KBM-7 (cell line): ENCODE results near the gene TDP2.
A peak's percentile ranks its signal among the peaks of the same experiment; 100 is the strongest.
"Not testable (repeated sequence)": the region's sequence is repeated elsewhere in the genome, so short reads cannot be mapped to it uniquely, and the experiment has no call there.

Experiments
- DNase-seq: peaks from one replicate; pipeline ENCODE4 v3.0.0-alpha.2; 2015
- in situ Hi-C: fragments of 300-500 bp; cut with MboI; formaldehyde crosslinking; loops from 2 replicates; pipeline ENCODE4 v1.14.3; 2020; ENCODE audit warnings: low sequenced_read_pairs, low pct_unique_long_range_greater_than_20kb, mixed read lengths

TDP2 gene

GRCh38 chr6:24658573-24659560 is 7.8 kb downstream of the TDP2 start:
- DNase-seq = no peak
- in situ Hi-C loops = no loop called here

DNA sequence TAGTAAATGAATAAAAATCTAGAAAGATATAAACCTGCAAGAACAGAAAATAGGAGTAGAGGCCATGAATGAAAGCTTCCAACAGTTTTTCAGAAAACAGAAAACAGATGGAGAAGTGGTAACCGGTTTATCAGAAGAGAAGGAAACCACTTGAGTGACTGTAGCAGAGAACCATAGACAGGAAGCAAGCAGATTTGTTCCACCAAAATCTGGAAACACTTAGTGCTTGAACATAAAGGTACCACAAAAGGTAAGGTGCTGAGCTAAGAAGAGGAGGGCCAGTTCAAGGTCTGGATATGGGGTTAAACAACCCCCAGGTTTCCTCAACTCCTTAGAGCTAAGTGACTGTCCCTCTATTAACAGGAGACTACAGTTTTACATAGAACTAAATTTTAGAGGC is 11.5 kb downstream of the TDP2 start:
- DNase-seq = no peak
- in situ Hi-C loops = no loop called here

DNA sequence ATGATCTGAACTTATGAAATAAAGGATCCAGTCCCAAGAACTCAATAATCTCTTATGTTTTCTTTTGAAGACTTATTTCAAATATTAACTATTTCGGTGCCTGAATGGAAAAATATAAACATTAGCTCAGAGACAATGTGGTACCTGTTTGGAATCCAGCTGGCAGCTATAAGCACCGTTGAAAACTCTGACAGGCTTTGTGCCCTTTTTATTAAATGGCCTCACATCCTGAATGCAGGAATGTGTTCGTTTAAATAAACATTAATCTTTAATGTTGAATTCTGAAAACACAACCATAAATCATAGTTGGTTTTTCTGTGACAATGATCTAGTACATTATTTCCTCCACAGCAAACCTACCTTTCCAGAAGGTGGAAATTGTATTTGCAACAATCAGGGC is 16.3 kb downstream of the TDP2 start:
- in situ Hi-C loops = no loop called here
- no peak for DNase-seq

- peak; percentile 41 for DNase-seq
- in situ Hi-C loops = no loop called here
These were observed 17.0 kb downstream of the TDP2 start for GRCh38 chr6:24649691-24650090.

GRCh38 chr6:24648276-24648675 is 18.4 kb downstream of the TDP2 start:
- in situ Hi-C loops = no loop called here
- DNase-seq = no peak

DNA sequence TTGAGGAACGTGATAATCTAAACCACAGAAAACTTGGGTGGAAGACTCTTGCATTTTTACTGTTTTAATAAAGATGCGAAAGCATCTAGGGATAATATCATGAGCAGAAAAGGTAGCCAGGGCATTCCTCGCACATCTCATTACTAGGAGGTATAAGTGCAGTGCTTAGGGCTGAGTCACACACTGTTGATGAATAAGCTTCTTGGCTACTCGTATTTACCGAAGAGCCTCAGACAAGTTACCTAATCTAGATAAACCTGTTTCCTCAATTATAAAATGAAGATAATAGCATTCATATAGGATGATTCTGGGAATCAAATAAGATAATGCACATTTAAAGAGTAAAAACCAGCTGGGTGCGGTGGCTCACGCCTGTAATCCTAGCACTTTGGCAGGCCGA is 19.9 kb downstream of the TDP2 start:
- DNase-seq = no peak
- in situ Hi-C loops = no loop called here

GRCh38 chr6:24644377-24644776 is 22.3 kb downstream of the TDP2 start:
- DNase-seq = no peak
- in situ Hi-C loops = no loop called here

- no peak for DNase-seq
- in situ Hi-C loops = no loop called here
These were observed 22.8 kb downstream of the TDP2 start for GRCh38 chr6:24643920-24644319.

DNA sequence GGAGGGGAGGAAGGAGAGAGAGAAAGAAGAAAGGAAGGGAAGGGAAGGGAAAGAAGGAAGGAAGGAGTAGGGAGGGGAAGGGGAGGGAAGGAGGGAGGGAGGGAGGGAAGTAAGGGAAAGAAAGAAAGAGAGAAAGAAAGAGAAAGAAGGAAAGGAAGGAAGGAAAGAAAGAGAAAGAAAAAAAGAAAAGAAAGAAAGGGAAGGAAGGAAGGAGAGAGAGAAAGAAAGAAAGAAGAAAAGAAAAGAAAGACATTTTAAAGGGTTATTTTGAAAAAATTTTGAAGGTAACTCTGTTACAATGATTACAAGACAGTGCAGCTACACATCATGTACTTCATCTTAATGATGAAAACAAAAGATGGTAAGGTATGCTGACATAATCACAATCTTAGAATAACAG is 24.6 kb downstream of the TDP2 start:
- in situ Hi-C loops = no loop called here
- no peak for DNase-seq

DNA sequence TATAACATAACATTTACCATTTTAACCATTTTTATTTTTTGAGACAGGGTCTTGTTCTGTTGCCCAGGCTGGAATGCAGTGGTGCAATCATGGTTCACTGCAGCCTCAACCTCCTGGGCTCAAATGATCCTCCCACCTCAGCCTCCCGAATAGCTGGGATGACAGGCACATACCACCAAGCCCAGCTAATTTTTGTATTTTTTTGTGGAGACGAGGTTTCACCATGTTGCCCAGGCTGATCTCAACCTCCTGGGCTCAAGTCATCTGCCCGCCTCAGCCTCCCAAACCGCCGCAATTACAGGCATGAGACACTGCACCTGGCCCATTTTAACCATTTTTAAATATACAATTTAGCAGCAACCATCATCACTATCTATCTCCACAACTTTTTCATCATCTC is 26.1 kb downstream of the TDP2 start:
- DNase-seq, in situ Hi-C loops: not testable (repeated sequence)

DNA sequence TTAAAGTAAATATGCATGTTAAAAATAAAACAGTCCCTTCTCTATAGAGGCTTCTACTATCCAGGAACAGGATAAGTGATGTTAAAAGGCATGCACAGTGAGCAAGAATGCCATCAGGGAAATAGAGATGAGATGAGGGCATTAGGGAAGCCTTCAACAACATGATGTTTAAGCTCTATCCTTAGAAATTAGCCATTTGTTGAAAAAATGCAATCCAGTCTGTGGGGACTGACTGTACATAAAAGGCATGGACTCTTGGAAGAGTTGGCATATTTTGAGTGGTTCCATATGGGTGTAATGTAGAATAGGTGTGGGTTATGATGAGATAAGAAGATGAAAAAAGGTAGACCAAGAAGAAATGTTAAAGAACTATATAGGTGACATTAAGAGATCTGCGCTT is 26.5 kb downstream of the TDP2 start:
- no peak for DNase-seq
- in situ Hi-C loops = no loop called here

DNA sequence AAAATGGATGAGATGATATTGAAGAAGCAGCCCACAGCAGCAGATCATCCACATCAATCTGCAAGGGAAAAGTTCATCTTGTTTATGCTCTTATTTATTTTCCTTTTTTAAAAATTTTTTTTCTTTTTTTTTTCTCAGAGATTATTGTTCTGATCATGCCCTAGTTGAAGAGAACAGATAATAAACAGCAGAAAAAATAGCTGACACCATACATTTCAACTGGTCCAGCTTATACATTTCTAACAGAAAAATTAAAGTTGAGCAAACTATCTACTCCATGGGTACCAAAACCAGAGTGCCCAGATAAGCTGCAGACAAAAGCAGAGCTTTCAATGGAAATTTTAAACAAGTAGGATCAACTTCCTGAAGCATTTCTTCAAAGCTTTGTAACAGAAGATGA is 30.0 kb downstream of the TDP2 start:
- DNase-seq = no peak
- in situ Hi-C loops = no loop called here

GRCh38 chr6:24632573-24632972 is 34.1 kb downstream of the TDP2 start:
- in situ Hi-C loops = no loop called here
- no peak for DNase-seq

DNA sequence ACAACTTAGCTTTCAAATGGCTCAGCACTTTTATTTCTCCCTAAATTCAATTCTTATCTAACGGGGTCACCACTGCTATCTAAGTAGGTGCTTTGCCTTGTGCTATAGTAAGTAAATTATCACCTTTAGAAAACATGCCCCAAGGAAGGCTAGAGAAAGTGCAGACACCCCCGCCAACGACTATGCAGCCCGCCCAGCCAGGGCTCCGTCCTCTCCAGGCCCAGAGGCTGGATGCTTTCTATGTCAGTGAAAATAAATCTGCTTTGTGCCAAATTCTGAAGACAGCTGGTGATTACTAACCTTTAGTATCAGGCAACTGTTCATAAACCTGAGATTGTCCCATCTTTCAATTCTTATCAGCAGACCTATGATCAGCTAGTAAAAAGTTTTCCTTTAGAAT is 35.0 kb downstream of the TDP2 start:
- in situ Hi-C loops = no loop called here
- no peak for DNase-seq

GRCh38 chr6:24630856-24631505 is 35.7 kb downstream of the TDP2 start:
- in situ Hi-C loops = no loop called here
- no peak for DNase-seq

DNA sequence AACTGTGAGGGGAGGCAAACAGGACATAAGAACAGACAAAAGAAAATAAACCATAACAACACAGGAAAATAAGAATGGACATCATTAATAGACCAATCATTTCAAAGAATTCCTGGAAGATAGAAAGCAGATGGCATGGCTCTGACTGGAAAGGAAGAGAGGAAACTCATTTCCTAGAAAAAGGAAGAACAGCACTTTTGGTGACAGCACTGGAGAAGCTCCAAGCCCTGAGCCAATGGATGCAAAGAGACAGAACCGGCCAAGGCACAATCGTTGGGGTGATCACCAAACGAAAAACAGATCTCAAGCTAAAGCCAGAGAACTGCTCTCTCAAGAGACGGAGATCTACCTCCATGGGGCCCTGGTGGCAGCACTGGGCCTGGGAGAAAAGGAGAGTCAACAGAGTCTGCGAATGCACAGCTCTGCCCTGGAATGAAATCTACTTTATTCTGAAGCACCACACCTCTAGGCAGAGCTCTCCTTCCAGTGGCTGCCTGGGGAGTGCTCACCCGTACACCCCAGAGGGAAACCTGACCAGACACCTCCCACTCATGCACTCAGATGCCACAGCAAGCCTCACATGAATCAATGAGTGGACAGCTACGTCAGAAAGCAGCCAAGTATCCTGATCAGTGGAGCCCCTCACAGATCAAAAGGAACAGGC is 44.9 kb downstream of the TDP2 start:
- in situ Hi-C loops = no loop called here

GRCh38 chr6:24620637-24621036 is 46.1 kb downstream of the TDP2 start:
- no peak for DNase-seq

More for the DNA sequence above, 44.9 kb downstream of the TDP2 start:
- DNase-seq = no peak

GRCh38 chr6:24619661-24620060 is 47.0 kb downstream of the TDP2 start:
- in situ Hi-C loops = no loop called here
- DNase-seq = no peak

More at GRCh38 chr6:24620637-24621036, 46.1 kb downstream of the TDP2 start:
- in situ Hi-C loops = no loop called here

DNA sequence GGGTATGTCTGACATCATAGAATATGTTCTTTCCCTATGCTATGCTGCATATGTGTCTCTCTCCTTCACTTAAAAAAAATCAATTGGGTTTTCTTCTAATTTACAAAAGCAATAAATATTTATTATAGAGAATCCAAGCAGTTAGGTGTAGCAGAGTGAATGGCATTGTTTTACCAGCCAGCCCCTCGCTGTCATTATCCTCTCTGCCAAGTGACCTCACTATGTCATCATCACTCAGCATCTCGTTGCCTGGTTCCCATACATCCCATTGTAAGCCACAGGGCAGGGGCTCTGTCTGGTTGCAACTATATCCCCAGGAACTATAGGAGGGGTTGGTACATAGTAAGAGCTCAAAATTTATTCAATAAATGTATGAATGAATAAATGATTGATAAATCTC is 52.1 kb downstream of the TDP2 start:
- no peak for DNase-seq
- in situ Hi-C loops = no loop called here

DNA sequence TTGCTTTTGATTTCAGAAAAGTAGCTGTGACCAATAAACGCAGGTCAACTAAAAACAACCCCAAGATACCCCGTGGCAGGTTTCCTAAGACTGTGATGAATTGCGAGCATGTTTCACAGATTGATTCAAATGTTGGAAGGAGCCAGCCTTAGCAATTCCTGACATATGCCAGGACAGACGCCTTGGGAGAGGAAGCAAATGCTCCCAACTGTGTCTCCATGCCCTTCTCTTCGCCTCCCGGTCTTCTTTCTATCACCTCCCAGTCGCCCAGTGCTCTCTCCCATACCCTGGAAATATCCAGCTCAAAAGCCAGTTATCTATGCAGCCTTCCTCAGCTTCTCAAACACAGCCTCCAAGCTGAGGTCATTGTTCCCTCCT is 52.7 kb downstream of the TDP2 start:
- in situ Hi-C loops = no loop called here
- no peak for DNase-seq
